GM20000 (cell line): Measurements from ENCODE around the gene FXR1.

Experiments
- DNase-seq: peaks from one replicate; pipeline ENCODE4 v3.0.0; 2012; ENCODE audit warnings: low spot score
- TF ChIP-seq, protein P1 (sequence below): IDR thresholded peaks from 2 replicates; pipeline ENCODE4 v1.5.1; 2012; ENCODE audit warnings: mild to moderate bottlenecking, control low read depth; ENCODE audit errors: extremely low read depth, missing control alignments

The FXR1 gene

GRCh38 chr3:180888992-180889560 lies 23.4 kb upstream of the FXR1 start:
- DNase-seq: no peak
- TF ChIP-seq, protein P1, sequence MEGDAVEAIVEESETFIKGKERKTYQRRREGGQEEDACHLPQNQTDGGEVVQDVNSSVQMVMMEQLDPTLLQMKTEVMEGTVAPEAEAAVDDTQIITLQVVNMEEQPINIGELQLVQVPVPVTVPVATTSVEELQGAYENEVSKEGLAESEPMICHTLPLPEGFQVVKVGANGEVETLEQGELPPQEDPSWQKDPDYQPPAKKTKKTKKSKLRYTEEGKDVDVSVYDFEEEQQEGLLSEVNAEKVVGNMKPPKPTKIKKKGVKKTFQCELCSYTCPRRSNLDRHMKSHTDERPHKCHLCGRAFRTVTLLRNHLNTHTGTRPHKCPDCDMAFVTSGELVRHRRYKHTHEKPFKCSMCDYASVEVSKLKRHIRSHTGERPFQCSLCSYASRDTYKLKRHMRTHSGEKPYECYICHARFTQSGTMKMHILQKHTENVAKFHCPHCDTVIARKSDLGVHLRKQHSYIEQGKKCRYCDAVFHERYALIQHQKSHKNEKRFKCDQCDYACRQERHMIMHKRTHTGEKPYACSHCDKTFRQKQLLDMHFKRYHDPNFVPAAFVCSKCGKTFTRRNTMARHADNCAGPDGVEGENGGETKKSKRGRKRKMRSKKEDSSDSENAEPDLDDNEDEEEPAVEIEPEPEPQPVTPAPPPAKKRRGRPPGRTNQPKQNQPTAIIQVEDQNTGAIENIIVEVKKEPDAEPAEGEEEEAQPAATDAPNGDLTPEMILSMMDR: no peak

- DNase-seq: no peak
- TF ChIP-seq, protein P1: no peak
Observed at GRCh38 chr3:180898572-180898971, 13.9 kb upstream of the FXR1 start.

GRCh38 chr3:180909369-180910127 lies 2.9 kb upstream of the FXR1 start:
- no peak for DNase-seq
- TF ChIP-seq, protein P1: no peak

GRCh38 chr3:180910823-180911222 lies 1.6 kb upstream of the FXR1 start:
- TF ChIP-seq, protein P1: no peak
- no peak for DNase-seq

- TF ChIP-seq, protein P1: no peak
- DNase-seq: no peak
Observed at GRCh38 chr3:180911876-180912303, 580 bp upstream of the FXR1 start.

- TF ChIP-seq, protein P1: no peak
- no peak for DNase-seq
Observed at GRCh38 chr3:180913581-180914404, 1.3 kb downstream of the FXR1 start.

GRCh38 chr3:180918542-180918941 lies 6.1 kb downstream of the FXR1 start:
- no peak for DNase-seq
- TF ChIP-seq, protein P1: no peak
